Measurements from ENCODE around the gene ALDH1B1.

Gene ALDH1B1
- 4.7 to 31.7 (median 13.0) reads per million in 9 experiments for total RNA-seq

DNA sequence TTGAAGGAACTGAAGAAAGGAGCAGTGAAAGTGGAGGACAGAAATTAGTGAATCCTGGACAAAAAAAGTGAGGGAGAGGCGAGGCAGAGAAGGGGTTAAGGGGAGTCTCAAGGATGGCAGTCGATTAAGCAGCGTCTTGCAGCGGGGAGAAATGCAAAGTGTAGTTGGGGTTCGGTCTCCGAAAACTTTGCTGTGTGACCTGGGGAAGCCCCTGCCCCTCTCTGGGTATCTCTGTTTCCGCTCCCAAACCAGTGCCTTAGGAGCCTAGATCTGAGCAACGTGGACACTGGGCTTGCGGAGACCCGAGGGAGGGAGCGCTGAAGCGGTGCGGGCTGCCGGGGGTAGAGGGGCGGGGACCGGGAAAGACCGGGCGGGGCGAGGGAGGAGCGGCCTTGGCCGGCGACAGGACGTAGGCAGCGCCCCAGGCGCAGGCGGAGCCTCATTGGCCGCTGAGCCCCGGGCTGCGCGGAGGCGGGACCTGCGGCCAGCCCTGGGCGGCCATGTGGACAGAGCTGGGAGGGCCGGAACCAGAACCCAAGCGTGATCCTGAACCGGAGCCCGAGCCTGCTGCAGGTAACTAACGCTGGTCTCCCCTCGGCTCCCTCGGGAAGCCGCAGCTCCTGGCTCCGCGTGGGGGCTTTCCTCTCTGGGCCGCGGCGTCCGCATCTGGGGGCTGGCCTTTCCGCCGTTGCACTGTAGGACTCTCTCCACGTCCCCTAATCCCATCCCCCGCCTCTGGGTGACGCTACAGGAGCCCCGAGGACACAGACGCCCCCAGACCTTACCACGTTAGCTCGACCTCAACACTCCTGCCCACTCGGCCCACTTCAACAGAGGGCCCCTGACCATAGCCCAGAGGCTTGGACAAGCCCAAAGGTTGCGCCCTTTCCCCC is at the start of gene ALDH1B1:
Gene ALDH1B1, plus strand, starts transcription at position 468 of the 893 bp plus-strand sequence. CDS start 3,047 bp downstream, outside the sequence.
- Mint-ChIP-seq H3K4me1 (ENCODE audit: low read depth in 2 of 2) (peaks cover 16 to 17% of the 10 kb centered on the region in 2 donors), H3K36me3 (ENCODE audit: insufficient read depth) (peaks cover 4% of the 10 kb centered on the region), H3K9me3 (no peaks in the 10 kb centered on the region), H3K27me3 (no peaks in the 10 kb centered on the region), H3K27ac (peak within 1 kb of the TSS; percentile 63 to 98), H3K4me3 (peak within 1 kb of the TSS; percentile 99)
- peak; percentile 95 for ATAC-seq (replicated peaks)
- peak; percentile 27 to 46 (median 42) for DNase-seq

DNA sequence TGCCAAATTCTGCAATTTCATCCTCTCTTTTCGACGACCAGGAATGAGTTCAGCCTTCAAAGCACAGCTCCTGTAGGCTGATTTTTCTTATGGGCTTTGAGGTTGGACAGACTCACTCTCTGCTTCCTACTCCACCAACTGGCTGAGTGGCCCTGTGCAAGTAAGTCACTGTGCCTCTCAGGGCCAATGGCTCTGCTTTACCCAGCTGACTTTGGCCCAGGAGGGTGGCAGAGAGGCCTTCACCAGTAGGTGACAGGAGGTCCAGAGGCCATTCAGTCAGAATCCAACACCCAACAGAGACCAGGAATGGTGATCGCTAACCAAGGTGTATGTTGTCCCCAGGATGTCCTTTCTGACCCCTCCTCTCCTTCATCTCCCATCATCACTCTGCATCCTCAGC is 49.5 kb upstream of the ALDH1B1 start:
- peaks cover 23 to 27% of the 10 kb centered on the region in 2 donors for H3K27me3 Mint-ChIP-seq
- DNase-seq (no peak), ATAC-seq (replicated peaks) (no peak)
- H3K4me3 Mint-ChIP-seq = no peak overlapping the region
- no peaks in the 10 kb centered on the region for H3K36me3 Mint-ChIP-seq (ENCODE audit: insufficient read depth)
- no peak overlapping the region for H3K27ac Mint-ChIP-seq
- H3K4me1 Mint-ChIP-seq (ENCODE audit: low read depth in 2 of 2) = peaks cover 2 to 11% of the 10 kb centered on the region in 2 donors
- H3K9me3 Mint-ChIP-seq = no peaks in the 10 kb centered on the region

DNA sequence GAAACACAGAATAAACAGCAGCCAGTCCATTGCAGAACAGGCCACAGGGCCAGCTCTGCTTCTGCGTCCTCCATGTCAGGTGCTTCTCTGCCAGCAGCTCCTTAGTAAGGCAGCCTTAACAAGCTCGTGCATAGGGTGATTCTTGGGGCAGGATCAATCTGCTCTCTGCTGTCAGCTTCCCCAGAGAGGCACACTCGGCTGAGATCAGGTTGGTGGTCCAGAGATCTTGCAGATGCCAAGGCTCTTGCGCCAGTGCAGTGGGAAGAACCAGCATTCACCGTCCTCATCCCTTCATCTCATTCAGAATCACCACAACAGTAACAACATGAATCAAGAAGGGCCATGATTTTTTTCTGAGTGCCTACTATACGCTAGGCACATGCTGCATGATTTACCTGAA is 49.0 kb upstream of the ALDH1B1 start:
- Mint-ChIP-seq H3K4me1 (ENCODE audit: low read depth in 2 of 2) (peaks cover under 1 to 9% of the 10 kb centered on the region in 2 donors), H3K36me3 (ENCODE audit: insufficient read depth) (no peaks in the 10 kb centered on the region), H3K4me3 (no peak overlapping the region), H3K9me3 (no peaks in the 10 kb centered on the region), H3K27ac (no peak overlapping the region), H3K27me3 (peaks cover 22 to 32% of the 10 kb centered on the region in 2 donors)
- DNase-seq (no peak), ATAC-seq (replicated peaks) (no peak)

DNA sequence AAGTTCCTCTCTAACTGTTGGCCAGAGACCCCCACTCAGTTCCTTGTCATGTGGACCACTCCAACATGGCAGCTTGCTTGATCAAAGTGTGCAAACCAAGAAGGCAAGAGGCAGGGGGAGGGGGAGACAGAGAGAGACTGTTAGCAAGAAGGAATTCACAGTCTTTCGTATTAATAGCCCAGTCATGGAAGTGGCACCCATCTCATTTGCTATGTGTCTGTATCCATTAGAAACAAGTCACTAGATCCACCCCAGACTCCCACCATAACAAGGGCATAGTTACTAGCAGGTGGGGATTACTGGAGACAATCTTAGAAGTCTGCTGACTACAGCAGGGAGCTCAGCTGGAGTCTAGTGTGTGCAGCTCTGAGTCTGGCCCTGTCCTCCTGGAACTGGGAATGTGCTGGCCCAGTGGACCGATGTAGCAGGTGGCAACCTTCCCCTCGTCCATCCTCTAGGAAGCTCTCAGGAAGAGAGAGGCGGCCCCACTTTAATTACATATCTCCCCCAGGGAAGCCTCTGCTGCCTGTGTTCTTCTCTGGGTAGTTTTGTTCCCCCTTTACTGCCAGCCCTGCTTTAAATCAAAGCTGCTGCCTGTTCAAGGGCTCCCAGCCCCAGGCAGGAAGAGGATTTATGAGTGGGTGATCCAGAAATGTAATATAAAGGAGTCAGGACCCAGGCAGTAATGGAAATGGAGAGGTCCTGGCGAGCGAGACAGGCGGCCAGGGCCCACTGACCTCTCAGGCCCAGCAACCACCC is 47.8 kb upstream of the ALDH1B1 start:
- Mint-ChIP-seq H3K27ac (no peak overlapping the region), H3K36me3 (ENCODE audit: insufficient read depth) (no peaks in the 10 kb centered on the region), H3K4me1 (ENCODE audit: low read depth in 2 of 2) (no peaks in the 10 kb centered on the region), H3K4me3 (no peak overlapping the region), H3K9me3 (no peaks in the 10 kb centered on the region), H3K27me3 (peaks cover 31 to 44% of the 10 kb centered on the region in 2 donors)
- DNase-seq (no peak), ATAC-seq (replicated peaks) (no peak)

DNA sequence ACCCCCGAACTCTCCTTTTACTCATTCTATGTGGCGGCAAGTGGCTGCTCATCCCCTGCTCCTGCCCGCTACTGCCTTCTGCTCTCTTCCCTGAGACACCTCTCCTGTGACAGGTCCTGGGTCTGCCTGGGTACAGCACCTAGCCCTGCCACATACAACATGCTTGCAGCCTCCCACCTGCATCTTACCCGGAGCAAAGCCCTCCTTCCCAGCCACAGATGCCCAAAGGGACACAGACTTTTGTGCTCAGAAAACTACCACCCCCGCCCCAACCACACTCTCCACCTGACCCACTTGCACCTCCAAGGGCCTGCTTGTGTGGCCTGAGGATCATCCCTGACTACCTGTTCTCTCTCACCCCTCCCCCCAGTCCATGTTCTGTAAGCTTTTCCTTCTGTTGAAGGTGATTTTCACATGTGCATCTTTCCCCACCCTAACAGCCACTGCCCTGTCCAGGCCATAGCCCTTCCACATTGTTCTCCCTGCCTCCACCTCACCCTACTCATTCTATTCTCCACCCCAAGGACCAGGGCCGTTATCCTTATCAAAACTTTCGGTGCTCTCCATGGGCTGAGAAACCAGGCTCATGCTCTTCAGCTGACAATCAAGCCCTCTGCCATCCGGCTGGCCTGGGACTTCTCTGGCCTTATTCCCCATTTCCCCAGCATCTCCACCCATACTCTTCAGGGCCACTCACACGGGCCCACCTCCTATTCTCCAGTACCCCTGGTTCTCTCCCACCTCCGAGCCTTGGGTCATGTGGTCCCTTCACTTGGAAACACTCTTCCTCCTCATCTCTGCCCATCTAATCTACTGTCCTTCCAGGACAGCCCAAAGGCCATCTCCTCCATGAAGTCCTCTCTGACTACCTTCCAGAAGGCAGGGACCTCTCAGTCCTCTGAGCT is 46.4 kb upstream of the ALDH1B1 start:
- Mint-ChIP-seq H3K4me1 (ENCODE audit: low read depth in 2 of 2) (no peaks in the 10 kb centered on the region), H3K27me3 (peaks cover 36 to 57% of the 10 kb centered on the region in 2 donors), H3K9me3 (no peaks in the 10 kb centered on the region), H3K4me3 (no peak overlapping the region), H3K27ac (no peak overlapping the region), H3K36me3 (ENCODE audit: insufficient read depth) (no peaks in the 10 kb centered on the region)
- ATAC-seq (replicated peaks) (no peak), DNase-seq (no peak)

DNA sequence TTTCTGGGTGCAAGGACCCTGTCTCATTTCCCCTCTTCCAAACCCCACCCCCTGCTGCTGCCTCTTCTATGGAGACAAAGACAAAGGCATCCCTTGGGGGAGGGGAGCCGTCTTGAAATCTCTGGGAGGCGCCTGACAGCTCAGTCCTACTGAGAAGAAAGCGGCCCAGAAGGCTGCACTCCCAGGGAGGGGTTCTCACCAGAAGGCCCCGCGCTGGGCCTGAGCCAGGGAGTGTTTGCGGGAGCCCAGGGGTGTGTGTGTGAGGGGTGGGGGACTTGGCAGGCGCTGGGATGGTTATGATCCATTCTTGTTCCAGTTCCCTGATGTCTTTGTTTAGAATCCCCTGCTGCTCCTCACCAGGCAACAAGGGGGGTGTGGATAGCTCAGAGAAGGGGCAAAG is 45.7 kb upstream of the ALDH1B1 start:
- Mint-ChIP-seq H3K4me1 (ENCODE audit: low read depth in 2 of 2) (no peaks in the 10 kb centered on the region), H3K27ac (no peak overlapping the region), H3K36me3 (ENCODE audit: insufficient read depth) (no peaks in the 10 kb centered on the region), H3K4me3 (no peak overlapping the region), H3K27me3 (peaks cover 36 to 62% of the 10 kb centered on the region in 2 donors), H3K9me3 (no peaks in the 10 kb centered on the region)
- DNase-seq (no peak), ATAC-seq (replicated peaks) (no peak)

DNA sequence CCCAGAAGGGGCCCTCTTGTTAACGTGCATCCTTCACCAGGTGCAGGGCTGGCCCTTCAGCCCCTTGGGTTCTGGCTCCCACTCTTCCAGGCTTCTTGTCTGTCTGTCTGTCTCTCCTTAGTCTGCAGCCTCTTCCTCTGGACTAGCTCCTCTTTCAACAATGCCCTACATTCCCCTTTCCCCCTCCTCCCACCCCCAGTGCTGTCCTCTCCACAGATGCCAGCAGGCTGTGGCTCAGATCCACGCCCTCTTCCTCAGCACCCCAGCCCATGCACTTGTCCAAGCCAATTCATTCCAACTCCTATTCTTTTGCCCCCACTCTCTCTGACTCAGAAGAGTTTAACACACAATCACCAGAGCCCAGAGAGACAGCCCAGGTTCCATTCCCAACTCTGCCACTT is 45.2 kb upstream of the ALDH1B1 start:
- H3K27me3 Mint-ChIP-seq = peaks cover 36 to 67% of the 10 kb centered on the region in 2 donors
- ATAC-seq (replicated peaks) (no peak), DNase-seq (no peak)
- H3K9me3 Mint-ChIP-seq = no peaks in the 10 kb centered on the region
- H3K27ac Mint-ChIP-seq = no peak overlapping the region
- no peaks in the 10 kb centered on the region for H3K36me3 Mint-ChIP-seq (ENCODE audit: insufficient read depth)
- H3K4me1 Mint-ChIP-seq (ENCODE audit: low read depth in 2 of 2) = no peaks in the 10 kb centered on the region
- H3K4me3 Mint-ChIP-seq = no peak overlapping the region

DNA sequence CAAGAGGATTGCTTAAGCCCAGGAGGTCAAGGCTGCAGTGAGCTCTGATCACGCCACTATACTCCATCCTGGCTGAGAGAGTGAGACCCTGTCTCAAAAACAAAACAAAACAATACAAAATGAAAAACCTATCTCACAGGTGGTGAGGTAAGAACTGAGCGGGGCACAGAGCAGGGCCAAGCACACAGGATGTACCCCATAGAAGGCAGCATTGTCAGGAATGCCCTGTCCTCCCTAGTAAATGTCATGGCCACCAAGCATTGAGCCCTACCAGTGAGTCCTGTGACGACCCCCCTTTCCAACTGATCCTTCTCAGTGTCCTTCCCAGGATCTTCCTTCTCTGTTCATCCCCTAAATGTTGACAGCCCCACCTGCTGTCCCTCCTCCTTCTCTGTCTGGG is 44.6 kb upstream of the ALDH1B1 start:
- DNase-seq (no peak), ATAC-seq (replicated peaks) (no peak)
- Mint-ChIP-seq H3K4me1 (ENCODE audit: low read depth in 2 of 2) (no peaks in the 10 kb centered on the region), H3K4me3 (no peak overlapping the region), H3K9me3 (no peaks in the 10 kb centered on the region), H3K36me3 (ENCODE audit: insufficient read depth) (no peaks in the 10 kb centered on the region), H3K27me3 (peaks cover 36 to 74% of the 10 kb centered on the region in 2 donors), H3K27ac (no peak overlapping the region)

DNA sequence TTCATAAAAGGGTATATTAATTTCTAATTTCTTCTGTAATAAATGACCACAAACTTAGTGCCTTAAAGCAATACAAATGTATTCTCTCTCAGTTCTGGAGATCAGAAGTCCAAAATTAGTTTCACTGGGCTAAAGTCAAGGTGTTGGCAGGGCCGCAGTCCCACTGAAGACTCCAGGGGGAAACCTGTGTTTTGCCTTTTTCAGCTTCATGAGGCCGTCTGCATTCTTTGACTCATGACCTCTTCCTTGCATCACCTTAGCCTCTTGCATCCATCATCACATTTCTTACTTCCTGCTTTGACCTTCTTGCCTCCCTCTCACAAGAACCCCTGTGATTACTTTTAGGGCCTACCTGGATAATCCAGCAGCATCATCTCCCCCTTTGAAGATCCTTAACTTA is 42.0 kb upstream of the ALDH1B1 start:
- no peaks in the 10 kb centered on the region for H3K4me1 Mint-ChIP-seq (ENCODE audit: low read depth in 2 of 2)
- H3K27me3 Mint-ChIP-seq = peaks cover 36 to 72% of the 10 kb centered on the region in 2 donors
- DNase-seq (no peak), ATAC-seq (replicated peaks) (no peak)
- no peak overlapping the region for H3K27ac Mint-ChIP-seq
- no peaks in the 10 kb centered on the region for H3K36me3 Mint-ChIP-seq (ENCODE audit: insufficient read depth)
- no peak overlapping the region for H3K4me3 Mint-ChIP-seq
- H3K9me3 Mint-ChIP-seq = no peaks in the 10 kb centered on the region

DNA sequence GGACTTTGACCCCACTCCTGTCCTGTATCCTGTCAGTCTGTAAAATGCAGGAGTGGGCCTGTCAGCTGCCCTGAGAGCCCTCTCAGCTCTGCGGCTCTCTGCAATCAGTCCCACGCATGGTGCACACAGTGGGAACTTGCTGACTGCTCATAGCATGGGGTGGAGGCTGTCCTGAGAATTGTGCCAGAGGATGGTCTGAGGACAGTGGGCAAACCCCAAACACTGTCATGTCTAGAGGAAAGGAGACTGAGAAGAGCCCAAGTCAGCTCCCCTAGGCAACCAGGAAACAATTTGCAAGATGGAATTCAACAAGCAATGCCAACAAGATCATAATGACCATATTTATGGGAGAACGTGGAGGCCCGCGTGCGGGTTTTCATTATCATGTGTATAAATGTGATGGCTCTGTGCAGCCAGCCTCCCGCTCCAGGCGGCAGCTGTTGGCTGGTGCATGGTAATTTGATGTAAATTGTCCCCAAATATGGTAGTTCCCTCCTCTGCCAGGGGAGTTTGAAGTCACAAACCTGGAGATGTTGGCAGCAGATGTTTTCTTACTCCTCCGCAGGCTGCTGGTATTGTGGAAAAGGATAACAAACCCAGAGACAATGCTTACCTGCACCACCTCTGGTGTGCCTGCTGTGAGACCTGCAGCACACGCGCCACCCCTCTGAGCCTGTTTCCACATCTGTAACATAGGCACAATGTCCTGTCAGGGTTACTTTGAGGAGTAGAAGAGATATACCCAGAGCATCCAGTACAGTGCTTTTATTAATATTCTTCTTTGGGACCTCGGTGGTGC is 39.8 kb upstream of the ALDH1B1 start:
- Mint-ChIP-seq H3K4me1 (ENCODE audit: low read depth in 2 of 2) (no peaks in the 10 kb centered on the region), H3K4me3 (no peak overlapping the region), H3K9me3 (no peaks in the 10 kb centered on the region), H3K27ac (no peak overlapping the region), H3K27me3 (peaks cover 19 to 50% of the 10 kb centered on the region in 2 donors), H3K36me3 (ENCODE audit: insufficient read depth) (no peaks in the 10 kb centered on the region)
- no peak for ATAC-seq (replicated peaks)
- no peak for DNase-seq

DNA sequence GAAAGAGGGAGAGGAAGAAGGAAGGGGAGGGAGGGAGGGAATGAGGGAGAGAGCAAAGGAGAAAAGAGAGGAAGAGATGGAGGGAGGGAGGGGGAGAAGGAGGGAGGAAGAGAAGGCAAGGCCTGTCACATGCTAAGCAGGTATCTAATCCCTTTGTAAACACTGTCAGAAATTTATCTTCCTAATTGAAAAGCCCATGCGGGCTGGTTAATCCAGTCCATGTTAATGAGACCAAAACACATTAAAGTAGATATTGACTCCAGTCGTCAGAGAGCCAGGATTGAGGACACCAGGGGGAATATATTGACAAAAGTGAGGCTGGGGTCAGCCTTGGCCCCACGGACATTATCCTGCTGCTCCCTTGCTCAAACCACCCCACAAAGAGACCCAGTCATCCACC is 37.4 kb upstream of the ALDH1B1 start:
- ATAC-seq (replicated peaks) (no peak), DNase-seq (no peak)
- H3K27ac Mint-ChIP-seq = no peak overlapping the region
- no peaks in the 10 kb centered on the region for H3K9me3 Mint-ChIP-seq
- no peaks in the 10 kb centered on the region for H3K4me1 Mint-ChIP-seq (ENCODE audit: low read depth in 2 of 2)
- peaks cover 2 to 27% of the 10 kb centered on the region in 2 donors for H3K27me3 Mint-ChIP-seq
- no peak overlapping the region for H3K4me3 Mint-ChIP-seq
- H3K36me3 Mint-ChIP-seq (ENCODE audit: insufficient read depth) = no peaks in the 10 kb centered on the region

DNA sequence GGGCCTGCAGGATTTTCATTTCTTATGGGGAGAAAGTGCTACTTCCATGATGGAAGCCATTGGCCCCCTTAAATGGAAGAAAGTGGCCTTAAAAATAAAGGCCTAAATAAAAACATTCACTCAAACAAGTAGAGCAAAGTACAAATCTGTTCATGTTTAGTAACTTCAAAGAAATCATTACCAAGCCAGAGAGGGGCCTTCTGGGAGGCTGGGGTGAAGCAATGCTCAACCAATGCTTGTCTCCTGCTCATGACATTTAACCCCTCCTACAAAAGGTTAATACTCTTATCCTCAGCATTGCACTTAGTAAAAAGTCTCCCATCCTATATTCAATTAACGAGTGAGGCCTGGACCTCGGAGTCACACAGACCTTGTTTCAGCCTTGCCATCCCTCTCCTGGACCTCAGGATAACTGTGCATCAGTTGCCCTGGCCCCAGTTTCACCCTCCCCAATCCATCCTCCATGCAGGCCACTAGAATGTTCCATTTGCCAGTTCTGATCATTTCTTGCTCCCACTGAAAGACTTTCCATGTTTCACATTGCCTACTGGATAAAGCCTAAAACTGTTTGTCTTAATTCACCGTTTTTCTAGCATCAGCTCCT is 36.9 kb upstream of the ALDH1B1 start:
- peaks cover 0 to 22% of the 10 kb centered on the region in 2 donors for H3K27me3 Mint-ChIP-seq
- DNase-seq = no peak
- H3K27ac Mint-ChIP-seq = no peak overlapping the region
- no peak for ATAC-seq (replicated peaks)
- H3K36me3 Mint-ChIP-seq (ENCODE audit: insufficient read depth) = no peaks in the 10 kb centered on the region
- H3K4me1 Mint-ChIP-seq (ENCODE audit: low read depth in 2 of 2) = no peaks in the 10 kb centered on the region
- no peaks in the 10 kb centered on the region for H3K9me3 Mint-ChIP-seq
- H3K4me3 Mint-ChIP-seq = no peak overlapping the region
